Stimulated activated CD4-positive, alpha-beta T cell treated with anti-CD3 and anti-CD28 coated beads, TNF-alpha, amount 100 ng/mL, for 4 hours (primary cell): ENCODE data around the gene SLC1A2.

Experiments
- DNase-seq, 3 experiments: peaks; one replicate each; pipeline ENCODE4 v3.0.0-alpha.2; 2020; ENCODE audit warnings: low read depth in 3 of 3

SLC1A2 gene

GRCh38 chr11:35302398-35302797 is 117.0 kb downstream of the SLC1A2 start:
- DNase-seq = no peak

GRCh38 chr11:35298369-35298768 is 121.0 kb downstream of the SLC1A2 start:
- DNase-seq = no peak

GRCh38 chr11:35295751-35296150 is 123.6 kb downstream of the SLC1A2 start:
- DNase-seq = no peak

- no peak for DNase-seq
These were observed 125.7 kb downstream of the SLC1A2 start for GRCh38 chr11:35293699-35294098.

- DNase-seq = no peak
These were observed 126.3 kb downstream of the SLC1A2 start for GRCh38 chr11:35293035-35293434.

- no peak for DNase-seq
These were observed 127.1 kb downstream of the SLC1A2 start for GRCh38 chr11:35292279-35292678.

GRCh38 chr11:35290876-35291275 is 128.5 kb downstream of the SLC1A2 start:
- no peak for DNase-seq

- no peak for DNase-seq
These were observed 129.5 kb downstream of the SLC1A2 start for GRCh38 chr11:35289821-35290220.

- no peak for DNase-seq
These were observed 130.4 kb downstream of the SLC1A2 start for GRCh38 chr11:35288817-35289541.

GRCh38 chr11:35288309-35288708 is 131.0 kb downstream of the SLC1A2 start:
- DNase-seq = no peak

GRCh38 chr11:35287344-35287890 is 131.9 kb downstream of the SLC1A2 start:
- no peak for DNase-seq

GRCh38 chr11:35286126-35286525 is 133.2 kb downstream of the SLC1A2 start:
- no peak for DNase-seq

- DNase-seq = no peak
These were observed 133.9 kb downstream of the SLC1A2 start for GRCh38 chr11:35285471-35285870.

- DNase-seq = no peak
These were observed 137.0 kb downstream of the SLC1A2 start for GRCh38 chr11:35282221-35282882.

GRCh38 chr11:35281169-35281688 is 138.1 kb downstream of the SLC1A2 start:
- no peak for DNase-seq

GRCh38 chr11:35280727-35281126 is 138.6 kb downstream of the SLC1A2 start:
- DNase-seq = no peak

- DNase-seq = no peak
These were observed 141.5 kb downstream of the SLC1A2 start for GRCh38 chr11:35277827-35278226.

GRCh38 chr11:35276396-35277145 is 142.8 kb downstream of the SLC1A2 start:
- DNase-seq = no peak

GRCh38 chr11:35275786-35276170 is 143.6 kb downstream of the SLC1A2 start:
- DNase-seq = no peak

- DNase-seq = no peak
These were observed 144.2 kb downstream of the SLC1A2 start for GRCh38 chr11:35274909-35275785.

- peak in 2 of 3 experiments; percentile 16 for DNase-seq
These were observed 146.9 kb downstream of the SLC1A2 start for GRCh38 chr11:35272391-35272902.
